Fibroblast of the aortic adventitia (primary cell): ENCODE measurements around the gene ST3GAL2. TPM values are rescaled to one million over a fixed set of nuclear protein-coding genes. Genes with fewer than 3 reads are reported as not detected.
A peak's percentile ranks its signal among the peaks of the same experiment; 100 is the strongest.
"Not testable (repeated sequence)": the region's sequence is repeated elsewhere in the genome, so short reads cannot be mapped to it uniquely, and the experiment has no call there.

Source experiments
- DNase-seq: peaks from one replicate; pipeline ENCODE4 v3.0.0-alpha.2; 2010; ENCODE audit warnings: low read depth
- H3K4me3 ChIP-seq: 2 replicates; pipeline ENCODE4 v1.5.1; 2011; ENCODE audit warnings: low read depth, mild to moderate bottlenecking, control low read depth, low read length, moderate library complexity
- CTCF ChIP-seq: IDR thresholded peaks from 2 replicates; pipeline ENCODE4 v1.5.1; 2011; ENCODE audit warnings: mild to moderate bottlenecking, low read length, control low read depth, inconsistent platforms; ENCODE audit not compliant: insufficient read depth
- total RNA-seq: library from RNA; depleted of rRNA; stranded (reverse); fragments of >200 nt; gene quantifications from 2 replicates; pipeline ENCODE4 v1.2.3, GENCODE V29; 2012; ENCODE audit warnings: low replicate concordance

ST3GAL2 gene
- total RNA-seq, 1 donor, result 16.7 TPM

- no peak overlapping the region for H3K4me3 ChIP-seq
- no peak for TF ChIP-seq CTCF
- DNase-seq, result no peak
These were observed 79.3 kb downstream of the ST3GAL2 start for GRCh38 chr16:70359552-70359951.

DNA sequence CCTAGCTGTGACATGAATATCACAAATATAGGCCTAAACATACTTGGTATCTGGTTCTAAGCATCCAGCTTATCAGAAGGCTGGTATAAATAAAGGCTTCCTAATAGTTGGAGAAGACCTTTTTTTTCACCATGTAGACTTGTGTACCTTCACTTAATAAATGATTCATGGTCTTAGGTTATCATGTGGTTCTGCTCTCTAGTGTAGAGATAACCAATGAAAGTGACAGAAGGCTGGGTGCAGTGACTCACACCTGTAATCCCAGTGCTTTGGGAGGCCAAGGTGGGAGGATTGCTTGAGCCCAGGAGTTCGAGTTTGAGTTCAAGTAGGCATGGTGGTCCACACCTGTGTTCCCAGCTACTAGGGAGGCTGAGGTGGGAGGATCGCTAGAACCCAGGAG is 89.1 kb downstream of the ST3GAL2 start:
- no peak overlapping the region for H3K4me3 ChIP-seq
- no peak for TF ChIP-seq CTCF
- DNase-seq, result no peak

- no peak for TF ChIP-seq CTCF
- no peak overlapping the region for H3K4me3 ChIP-seq
- peak; percentile 67 for DNase-seq
These were observed 89.9 kb downstream of the ST3GAL2 start for GRCh38 chr16:70348991-70349390.

DNA sequence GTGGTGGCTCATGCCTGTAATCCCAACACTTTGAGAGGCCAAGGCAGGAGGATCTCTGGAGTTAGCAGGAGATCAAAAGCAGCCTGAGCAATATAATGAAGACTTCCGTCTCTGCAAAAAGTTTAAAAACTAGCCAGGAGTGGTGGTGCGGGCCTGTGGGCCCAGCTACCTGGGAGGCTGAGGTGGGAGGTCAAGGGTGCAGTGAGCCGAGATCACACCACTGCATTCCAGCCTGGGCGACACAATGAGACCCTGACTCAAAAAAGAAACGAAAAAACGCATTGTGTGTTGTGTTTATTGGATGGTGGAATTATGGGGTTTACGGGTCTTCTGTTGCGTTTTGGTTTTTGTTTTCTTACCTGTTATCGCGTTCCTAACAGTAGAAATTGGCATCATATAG is 93.1 kb downstream of the ST3GAL2 start:
- TF ChIP-seq CTCF, result no peak
- no peak for DNase-seq

DNA sequence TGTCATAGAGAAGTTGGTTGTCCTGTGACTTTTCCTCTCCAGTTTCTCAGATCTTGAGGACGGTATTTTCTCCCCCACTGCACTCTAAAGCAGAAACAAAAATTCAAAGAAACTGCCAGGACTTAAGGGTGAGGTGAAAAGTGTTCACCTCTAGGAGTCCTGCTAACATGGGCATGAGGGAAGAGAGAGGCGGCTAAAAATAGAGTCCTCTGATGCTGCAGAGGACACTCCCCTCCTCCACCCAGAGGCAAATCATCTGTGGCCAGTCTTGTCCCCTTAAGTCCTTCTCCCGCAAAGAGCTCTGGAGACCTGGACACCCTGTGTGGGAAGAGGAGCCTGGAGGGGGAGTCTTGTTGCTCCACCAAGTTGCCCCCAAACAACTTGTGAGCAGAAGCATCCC is 96.9 kb downstream of the ST3GAL2 start:
- TF ChIP-seq CTCF, result no peak
- no peak for DNase-seq
- no peak overlapping the region for H3K4me3 ChIP-seq

More for the DNA sequence above, 93.1 kb downstream of the ST3GAL2 start:
- H3K4me3 ChIP-seq, result peak overlapping the region; percentile 94

DNA sequence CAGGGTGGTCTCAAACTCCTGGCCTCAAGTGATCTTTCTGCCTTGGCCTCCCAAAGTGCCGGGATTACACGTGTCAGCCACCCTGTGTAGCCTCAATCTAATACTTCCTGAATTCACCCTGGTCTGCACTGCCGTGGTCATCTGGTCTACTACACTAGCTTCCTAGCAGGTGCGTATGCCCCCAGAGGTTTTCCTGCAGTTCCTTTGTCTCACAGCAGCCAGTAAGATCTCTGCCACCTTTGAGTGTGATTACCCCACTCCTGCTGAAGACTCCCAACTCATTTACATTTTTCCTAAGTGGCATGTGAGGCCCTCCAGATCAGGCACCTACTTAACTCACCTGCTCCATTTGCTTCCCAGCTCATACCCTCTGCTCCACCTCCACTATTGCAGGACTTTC is 97.3 kb downstream of the ST3GAL2 start:
- no peak for DNase-seq
- H3K4me3 ChIP-seq, result no peak overlapping the region
- TF ChIP-seq CTCF, result no peak

- no peak for DNase-seq
- TF ChIP-seq CTCF, result no peak
- no peak overlapping the region for H3K4me3 ChIP-seq
These were observed 101.1 kb downstream of the ST3GAL2 start for GRCh38 chr16:70337814-70338213.

- H3K4me3 ChIP-seq, DNase-seq: not testable (repeated sequence)
These were observed 106.2 kb downstream of the ST3GAL2 start for GRCh38 chr16:70332728-70333127.
